ENCODE data around the gene NCF2.

Gene NCF2

GRCh38 chr1:183562701-183563100 lies 27.6 kb downstream of the NCF2 start:
- no peak overlapping the region for H3K27ac Mint-ChIP-seq
- ATAC-seq (no peak), DNase-seq (ENCODE audit: low spot score in 2 of 2) (no peak)
- H3K9me3 Mint-ChIP-seq = no peaks in the 10 kb centered on the region
- peaks cover 7% of the 10 kb centered on the region for H3K4me1 Mint-ChIP-seq
- H3K4me3 Mint-ChIP-seq = no peak overlapping the region
- peaks cover 18% of the 10 kb centered on the region for H3K36me3 Mint-ChIP-seq

DNA sequence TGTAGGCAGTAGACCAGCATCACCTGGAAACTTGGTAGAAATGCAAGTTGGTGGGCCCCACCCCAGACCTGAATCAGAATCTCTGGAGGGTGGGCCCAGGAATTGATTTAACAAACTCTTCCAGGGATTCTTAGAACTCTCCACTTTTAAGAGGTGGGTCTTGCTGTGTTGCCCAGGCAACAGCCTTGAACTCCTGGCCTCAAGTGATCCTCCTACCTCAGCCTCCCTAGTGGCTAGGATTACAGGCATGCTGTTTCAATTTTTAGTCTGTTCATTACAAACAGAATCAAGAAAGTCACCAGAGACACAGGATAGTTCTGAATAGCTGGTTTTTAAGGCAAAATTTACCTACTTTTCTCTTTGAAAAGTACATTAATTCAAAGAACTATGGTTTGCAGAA lies 31.2 kb downstream of the NCF2 start:
- ATAC-seq (no peak), DNase-seq (ENCODE audit: low spot score in 2 of 2) (peak in 1 of 2 donors; percentile 22)
- no peak overlapping the region for H3K4me3 Mint-ChIP-seq
- H3K36me3 Mint-ChIP-seq = peaks cover 36% of the 10 kb centered on the region
- H3K27ac Mint-ChIP-seq = no peak overlapping the region
- no peaks in the 10 kb centered on the region for H3K9me3 Mint-ChIP-seq
- H3K4me1 Mint-ChIP-seq = no peaks in the 10 kb centered on the region

DNA sequence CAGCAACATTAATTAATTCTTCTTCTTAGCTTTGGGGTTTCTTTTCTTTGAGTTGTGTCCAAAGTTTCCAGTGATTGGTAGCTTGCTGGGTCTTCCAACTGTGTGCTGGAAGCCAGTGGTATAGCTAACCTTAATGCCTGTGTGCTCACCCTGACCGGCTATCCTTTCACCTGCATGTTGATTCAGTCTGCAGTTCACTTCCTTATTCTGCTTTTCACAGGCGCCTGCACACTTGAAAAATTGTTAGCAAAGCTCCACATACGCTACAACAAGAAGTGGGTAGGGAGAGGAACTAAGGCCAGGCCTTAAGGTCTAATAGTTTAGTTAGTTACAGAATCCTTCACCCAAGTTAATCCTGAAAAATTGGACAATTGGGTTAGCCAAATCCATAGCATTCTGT lies 35.7 kb downstream of the NCF2 start:
- DNase-seq (ENCODE audit: low spot score in 2 of 2) (no peak), ATAC-seq (no peak)
- Mint-ChIP-seq H3K4me3 (no peak overlapping the region), H3K27ac (no peak overlapping the region), H3K9me3 (no peaks in the 10 kb centered on the region), H3K4me1 (no peaks in the 10 kb centered on the region), H3K36me3 (peaks cover 71% of the 10 kb centered on the region)

DNA sequence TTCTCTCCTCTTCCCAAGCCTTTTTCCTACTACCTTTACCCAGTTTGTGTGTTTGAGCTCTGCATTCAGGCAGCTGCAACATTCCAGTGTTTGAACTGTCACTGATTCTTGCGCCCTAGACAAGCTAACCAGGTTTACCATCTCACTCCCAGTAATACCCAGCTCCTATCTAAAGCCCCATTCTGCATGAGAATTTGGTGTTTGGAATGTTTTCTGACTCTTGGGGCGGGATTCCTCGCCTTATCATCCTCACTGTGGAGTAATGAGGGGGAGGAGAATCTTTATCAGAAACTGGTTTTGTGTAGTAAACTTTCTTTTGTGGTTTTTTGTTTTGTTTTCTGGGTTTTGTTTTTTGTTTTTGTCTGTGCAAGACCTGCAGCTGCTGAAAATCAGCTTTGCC lies 36.5 kb downstream of the NCF2 start:
- no peaks in the 10 kb centered on the region for H3K4me1 Mint-ChIP-seq
- no peak for ATAC-seq
- H3K36me3 Mint-ChIP-seq = peaks cover 79% of the 10 kb centered on the region
- peak overlapping the region; percentile 67 for H3K27ac Mint-ChIP-seq
- H3K9me3 Mint-ChIP-seq = no peaks in the 10 kb centered on the region
- no peak overlapping the region for H3K4me3 Mint-ChIP-seq
- no peak for DNase-seq (ENCODE audit: low spot score in 2 of 2)

- H3K4me3 Mint-ChIP-seq = no peak overlapping the region
- peaks cover 82% of the 10 kb centered on the region for H3K36me3 Mint-ChIP-seq
- H3K4me1 Mint-ChIP-seq = no peaks in the 10 kb centered on the region
- H3K27ac Mint-ChIP-seq = peak overlapping the region; percentile 67
- H3K9me3 Mint-ChIP-seq = no peaks in the 10 kb centered on the region
- DNase-seq (ENCODE audit: low spot score in 2 of 2) (peak in 1 of 2 donors; percentile 40), ATAC-seq (no peak)
Measured at GRCh38 chr1:183553331-183553730, 36.9 kb downstream of the NCF2 start.

GRCh38 chr1:183552891-183553290 lies 37.4 kb downstream of the NCF2 start:
- no peak overlapping the region for H3K4me3 Mint-ChIP-seq
- no peaks in the 10 kb centered on the region for H3K4me1 Mint-ChIP-seq
- H3K36me3 Mint-ChIP-seq = peaks cover 82% of the 10 kb centered on the region
- H3K27ac Mint-ChIP-seq = peak overlapping the region; percentile 67
- DNase-seq (ENCODE audit: low spot score in 2 of 2) = no peak
- H3K9me3 Mint-ChIP-seq = no peaks in the 10 kb centered on the region
- ATAC-seq = no peak

GRCh38 chr1:183552441-183552840 lies 37.8 kb downstream of the NCF2 start:
- Mint-ChIP-seq H3K4me1 (no peaks in the 10 kb centered on the region), H3K27ac (peak overlapping the region; percentile 67), H3K36me3 (peaks cover 83% of the 10 kb centered on the region), H3K9me3 (no peaks in the 10 kb centered on the region), H3K4me3 (no peak overlapping the region)
- DNase-seq (ENCODE audit: low spot score in 2 of 2) (peak in 1 of 2 donors; percentile 36), ATAC-seq (no peak)

DNA sequence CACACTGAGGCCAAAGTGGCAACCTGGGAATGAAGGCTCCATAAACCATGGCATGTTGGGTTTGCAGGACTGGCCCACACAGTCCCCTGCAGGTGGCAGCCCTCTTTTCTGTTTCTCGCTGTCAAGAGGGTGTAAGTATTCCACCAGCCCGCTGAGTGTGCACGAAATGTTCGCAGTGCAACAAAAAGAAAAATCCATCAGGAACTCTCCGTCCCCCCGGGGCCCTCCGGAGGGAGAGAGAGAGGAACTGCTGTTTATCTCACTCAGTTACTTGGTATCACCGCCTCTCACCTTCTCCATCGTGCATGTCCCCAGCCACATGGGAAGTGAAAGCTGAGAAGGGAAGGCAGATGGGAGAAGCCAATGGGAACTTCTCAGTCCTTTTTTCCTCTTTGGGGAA lies 38.3 kb downstream of the NCF2 start:
- no peak for DNase-seq (ENCODE audit: low spot score in 2 of 2)
- Mint-ChIP-seq H3K9me3 (no peaks in the 10 kb centered on the region), H3K4me1 (no peaks in the 10 kb centered on the region), H3K36me3 (peaks cover 89% of the 10 kb centered on the region), H3K27ac (peak overlapping the region; percentile 42), H3K4me3 (no peak overlapping the region)
- no peak for ATAC-seq

GRCh38 chr1:183550915-183551314 lies 39.3 kb downstream of the NCF2 start:
- H3K4me1 Mint-ChIP-seq = no peaks in the 10 kb centered on the region
- DNase-seq (ENCODE audit: low spot score in 2 of 2) = no peak
- ATAC-seq = no peak
- peak overlapping the region; percentile 42 for H3K27ac Mint-ChIP-seq
- H3K4me3 Mint-ChIP-seq = no peak overlapping the region
- H3K36me3 Mint-ChIP-seq = peaks cover 93% of the 10 kb centered on the region
- no peaks in the 10 kb centered on the region for H3K9me3 Mint-ChIP-seq

DNA sequence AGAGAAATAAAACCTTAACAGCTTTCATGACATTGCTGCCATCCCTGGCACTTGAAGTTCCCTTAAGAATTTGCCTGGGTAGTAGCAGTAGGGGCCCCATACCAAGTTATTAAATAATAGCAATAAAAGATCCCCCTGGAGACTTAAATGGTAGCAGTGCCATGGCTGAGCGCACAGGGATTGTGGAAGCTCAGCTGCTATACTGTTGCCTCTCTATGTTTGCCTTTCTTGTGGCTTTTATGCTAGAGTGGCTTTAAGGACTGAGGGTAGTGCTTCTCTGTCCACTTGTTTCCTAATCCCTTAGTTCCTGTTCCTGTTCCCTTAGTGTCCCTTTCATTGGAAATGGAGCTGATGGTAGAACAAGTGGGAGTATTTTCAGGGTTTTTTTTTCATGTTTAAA lies 42.1 kb downstream of the NCF2 start:
- H3K36me3 Mint-ChIP-seq = peaks cover 99% of the 10 kb centered on the region
- peak overlapping the region; percentile 40 for H3K27ac Mint-ChIP-seq
- no peaks in the 10 kb centered on the region for H3K9me3 Mint-ChIP-seq
- H3K4me3 Mint-ChIP-seq = no peak overlapping the region
- H3K4me1 Mint-ChIP-seq = no peaks in the 10 kb centered on the region
- ATAC-seq (no peak), DNase-seq (ENCODE audit: low spot score in 2 of 2) (peak in 1 of 2 donors; percentile 38)

- no peaks in the 10 kb centered on the region for H3K9me3 Mint-ChIP-seq
- no peak overlapping the region for H3K27ac Mint-ChIP-seq
- no peak overlapping the region for H3K4me3 Mint-ChIP-seq
- no peak for DNase-seq (ENCODE audit: low spot score in 2 of 2)
- ATAC-seq = no peak
- H3K4me1 Mint-ChIP-seq = no peaks in the 10 kb centered on the region
- H3K36me3 Mint-ChIP-seq = peaks cover 97% of the 10 kb centered on the region
Measured at GRCh38 chr1:183546427-183546826, 43.8 kb downstream of the NCF2 start.

GRCh38 chr1:183544598-183545297 lies 45.5 kb downstream of the NCF2 start:
- Mint-ChIP-seq H3K36me3 (peaks cover 97% of the 10 kb centered on the region), H3K27ac (no peak overlapping the region), H3K4me3 (no peak overlapping the region), H3K4me1 (no peaks in the 10 kb centered on the region), H3K9me3 (no peaks in the 10 kb centered on the region)
- DNase-seq (ENCODE audit: low spot score in 2 of 2) = no peak
- no peak for ATAC-seq

GRCh38 chr1:183543619-183544204 lies 46.5 kb downstream of the NCF2 start:
- ATAC-seq (peak; percentile 76), DNase-seq (ENCODE audit: low spot score in 2 of 2) (no peak)
- H3K4me1 Mint-ChIP-seq = no peaks in the 10 kb centered on the region
- no peak overlapping the region for H3K4me3 Mint-ChIP-seq
- no peak overlapping the region for H3K27ac Mint-ChIP-seq
- no peaks in the 10 kb centered on the region for H3K9me3 Mint-ChIP-seq
- H3K36me3 Mint-ChIP-seq = peaks cover 97% of the 10 kb centered on the region

GRCh38 chr1:183537405-183537804 lies 52.9 kb downstream of the NCF2 start:
- Mint-ChIP-seq H3K4me3 (no peak overlapping the region), H3K27ac (no peak overlapping the region), H3K4me1 (no peaks in the 10 kb centered on the region), H3K9me3 (no peaks in the 10 kb centered on the region), H3K36me3 (peaks cover 100% of the 10 kb centered on the region)
- DNase-seq (ENCODE audit: low spot score in 2 of 2) (no peak), ATAC-seq (no peak)

GRCh38 chr1:183533617-183534174 lies 56.6 kb downstream of the NCF2 start:
- peaks cover 100% of the 10 kb centered on the region for H3K36me3 Mint-ChIP-seq

GRCh38 chr1:183528577-183528976 lies 61.7 kb downstream of the NCF2 start:
- no peak for ATAC-seq
- no peaks in the 10 kb centered on the region for H3K9me3 Mint-ChIP-seq
- no peak overlapping the region for H3K4me3 Mint-ChIP-seq
- H3K27ac Mint-ChIP-seq = no peak overlapping the region
- peaks cover 99% of the 10 kb centered on the region for H3K36me3 Mint-ChIP-seq
- no peaks in the 10 kb centered on the region for H3K4me1 Mint-ChIP-seq
- DNase-seq (ENCODE audit: low spot score in 2 of 2) = no peak

More at GRCh38 chr1:183533617-183534174, 56.6 kb downstream of the NCF2 start:
- Mint-ChIP-seq H3K9me3 (no peaks in the 10 kb centered on the region), H3K27ac (peak overlapping the region; percentile 50), H3K4me3 (no peak overlapping the region), H3K4me1 (no peaks in the 10 kb centered on the region)
- DNase-seq (ENCODE audit: low spot score in 2 of 2) = no peak
- ATAC-seq = no peak
